Esophagus mucosa (tissue), 1 donor: Measurements from ENCODE around the gene ZNF438. TPM values are rescaled to one million over a fixed set of nuclear protein-coding genes. Genes with fewer than 3 reads are reported as not detected.

Experiments
- ATAC-seq: fragments of 200-7000 bp; cut with Tn5 transposase; one replicate; pipeline ENCODE4 v1.9.1; 2020
- total RNA-seq: library from RNA; stranded (reverse); gene quantifications from one replicate; pipeline ENCODE4 v1.2.4, GENCODE V29; 2023
- donor health status: DM: yes; HTN: yes; CAD: no.

ZNF438 gene
- total RNA-seq, 1 donor from 2014 or later = 2.9 TPM

DNA sequence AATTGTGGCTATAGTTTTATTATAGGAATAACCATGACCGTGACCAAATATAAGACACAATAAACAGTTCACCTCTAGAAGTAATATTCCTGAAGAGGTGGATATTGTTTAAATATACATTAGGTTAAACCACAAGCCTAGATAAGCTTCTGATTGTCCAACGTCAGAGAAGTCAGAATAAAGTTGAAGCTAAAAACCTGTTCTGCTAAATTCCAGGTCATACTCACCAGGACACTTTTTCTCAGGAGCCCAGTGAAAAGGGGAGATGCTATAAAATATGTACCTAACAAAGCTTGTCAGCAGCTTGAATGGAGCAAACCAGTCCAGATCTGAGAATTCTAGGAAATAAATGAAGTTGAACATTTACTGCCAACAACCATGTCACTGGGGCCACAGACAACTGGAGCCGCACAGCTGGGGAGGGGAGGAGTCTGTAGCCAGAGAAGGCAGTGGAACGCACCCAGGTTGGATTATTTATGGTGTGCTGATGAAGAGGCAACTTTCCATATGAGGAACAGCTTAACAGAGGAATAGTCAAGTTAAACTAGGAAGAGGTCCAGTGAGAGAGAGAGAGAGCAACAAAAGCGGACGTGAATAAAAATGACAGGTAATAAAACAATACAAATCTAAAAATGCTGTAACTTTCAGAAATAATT, 191.1 kb downstream of the ZNF438 start:
- no peak for ATAC-seq

DNA sequence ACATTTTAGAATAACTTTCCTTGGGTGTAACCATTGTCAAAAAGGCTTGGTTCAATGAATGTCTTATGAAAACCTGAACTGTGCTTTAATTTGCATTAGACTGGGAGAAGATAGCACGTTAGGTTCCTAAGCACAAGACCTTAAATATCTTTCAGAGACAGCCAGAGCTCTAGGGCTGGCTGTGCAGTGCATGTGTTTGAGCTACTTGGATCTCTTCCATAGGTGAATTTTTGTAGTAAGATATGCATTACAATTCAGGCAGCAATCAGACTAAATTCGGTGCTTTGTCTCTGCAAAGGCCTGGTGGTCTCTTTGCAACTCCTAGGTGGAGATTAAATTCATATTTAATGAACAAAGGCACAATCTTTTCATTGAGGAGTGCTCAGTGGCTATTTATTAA, 192.0 kb downstream of the ZNF438 start:
- no peak for ATAC-seq

DNA sequence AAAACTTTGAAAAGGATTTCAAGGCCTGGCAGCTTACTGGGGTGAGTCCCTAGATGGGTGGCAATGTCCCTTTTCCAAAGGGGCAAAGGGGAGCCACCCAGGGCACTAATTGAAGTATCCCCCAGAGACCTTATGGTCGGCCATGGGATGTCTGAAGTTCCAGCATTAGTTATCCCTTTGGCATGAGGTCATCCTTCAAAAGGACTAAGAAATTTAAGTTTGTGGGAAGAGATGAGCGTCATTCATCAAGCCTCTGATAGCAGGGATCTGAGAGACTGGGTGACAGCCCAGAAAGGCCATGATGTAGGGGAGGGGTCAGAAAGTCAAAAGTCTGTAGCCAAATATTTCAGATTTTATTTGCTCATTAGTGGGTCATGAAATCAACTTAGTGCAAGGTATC, 195.3 kb downstream of the ZNF438 start:
- ATAC-seq = no peak

GRCh38 chr10:30835146-30835545, 196.5 kb downstream of the ZNF438 start:
- no peak for ATAC-seq

- ATAC-seq = no peak
These were observed 197.0 kb downstream of the ZNF438 start for GRCh38 chr10:30834651-30835050.

DNA sequence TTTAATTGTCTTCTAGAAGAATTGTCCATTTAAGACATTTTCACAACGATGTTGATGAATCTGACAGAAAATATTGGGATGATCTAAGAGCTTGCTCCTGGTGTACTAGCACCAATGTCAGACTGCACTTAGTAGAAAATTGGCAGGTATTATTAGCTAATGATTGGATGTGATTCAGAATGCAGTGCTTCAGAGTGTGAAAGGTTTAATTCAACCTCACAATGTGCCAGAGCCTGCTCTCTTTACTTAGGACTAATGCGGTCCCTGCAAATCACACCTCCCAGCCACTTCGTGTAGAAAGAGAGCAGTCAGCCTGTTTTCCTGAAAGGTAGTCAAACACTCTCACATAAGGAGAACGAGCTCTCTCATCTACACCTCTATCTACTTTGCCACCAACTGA, 197.5 kb downstream of the ZNF438 start:
- ATAC-seq = no peak

DNA sequence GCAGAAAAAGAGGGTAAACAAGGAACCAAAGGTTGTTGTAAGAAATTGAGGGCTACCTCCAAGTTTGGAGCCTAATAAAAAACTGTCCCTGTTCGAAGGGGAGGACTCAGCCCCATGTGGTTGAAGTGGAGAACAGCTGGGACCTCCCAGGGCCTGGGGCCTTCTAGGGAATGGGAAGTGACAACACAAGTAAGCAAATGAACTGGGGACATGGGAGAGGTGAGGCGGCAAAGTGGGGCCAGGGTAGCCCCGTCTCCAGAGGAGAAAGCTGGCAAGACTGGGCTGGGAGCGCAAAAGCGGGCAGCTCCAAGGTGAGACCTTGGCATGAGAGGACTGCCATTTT, 198.1 kb downstream of the ZNF438 start:
- no peak for ATAC-seq

DNA sequence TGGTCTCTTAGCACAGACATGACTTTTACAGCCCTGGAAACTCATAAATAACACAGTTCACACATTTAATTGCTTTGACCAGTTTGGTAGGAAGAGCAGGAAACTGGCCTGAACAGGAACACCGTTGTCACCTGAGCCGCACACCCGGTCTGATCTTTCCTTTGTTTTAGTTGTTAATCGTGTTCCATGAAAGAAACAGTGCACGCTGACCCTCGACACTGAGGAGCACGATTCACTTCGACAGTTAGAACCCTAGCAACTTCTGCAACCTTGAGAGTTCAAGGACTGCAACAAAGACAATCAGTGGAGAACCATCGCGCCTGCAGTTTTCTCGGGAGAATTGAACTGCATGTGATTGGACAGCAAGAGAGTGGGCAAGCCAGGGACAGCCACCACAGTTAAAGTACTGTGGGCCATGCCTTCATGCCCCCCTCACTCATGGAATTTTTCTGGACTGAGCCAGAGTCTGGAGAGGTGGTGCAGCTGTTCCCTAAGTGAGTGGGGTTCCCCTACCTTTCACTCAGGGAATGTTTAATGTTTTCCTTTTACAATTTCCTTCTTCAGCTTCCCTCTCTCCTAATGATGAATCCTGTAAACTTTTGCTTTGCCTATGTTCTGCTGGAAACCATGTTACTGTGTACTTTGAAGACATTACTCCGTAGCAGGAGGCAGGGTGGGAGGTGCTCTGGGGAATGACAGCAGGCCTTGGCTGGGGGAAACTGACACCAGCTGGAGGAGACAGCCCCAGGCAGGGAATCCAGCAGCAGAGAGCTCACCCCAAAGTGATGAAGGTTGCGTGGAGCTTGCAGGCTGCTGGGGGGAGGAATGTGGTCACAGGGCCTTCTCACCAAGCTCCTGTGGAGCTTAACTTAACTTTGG, 198.7 kb downstream of the ZNF438 start:
- ATAC-seq = no peak

- no peak for ATAC-seq
These were observed 199.5 kb downstream of the ZNF438 start for GRCh38 chr10:30832001-30832748.

- ATAC-seq = no peak
These were observed 200.2 kb downstream of the ZNF438 start for GRCh38 chr10:30831426-30831825.

DNA sequence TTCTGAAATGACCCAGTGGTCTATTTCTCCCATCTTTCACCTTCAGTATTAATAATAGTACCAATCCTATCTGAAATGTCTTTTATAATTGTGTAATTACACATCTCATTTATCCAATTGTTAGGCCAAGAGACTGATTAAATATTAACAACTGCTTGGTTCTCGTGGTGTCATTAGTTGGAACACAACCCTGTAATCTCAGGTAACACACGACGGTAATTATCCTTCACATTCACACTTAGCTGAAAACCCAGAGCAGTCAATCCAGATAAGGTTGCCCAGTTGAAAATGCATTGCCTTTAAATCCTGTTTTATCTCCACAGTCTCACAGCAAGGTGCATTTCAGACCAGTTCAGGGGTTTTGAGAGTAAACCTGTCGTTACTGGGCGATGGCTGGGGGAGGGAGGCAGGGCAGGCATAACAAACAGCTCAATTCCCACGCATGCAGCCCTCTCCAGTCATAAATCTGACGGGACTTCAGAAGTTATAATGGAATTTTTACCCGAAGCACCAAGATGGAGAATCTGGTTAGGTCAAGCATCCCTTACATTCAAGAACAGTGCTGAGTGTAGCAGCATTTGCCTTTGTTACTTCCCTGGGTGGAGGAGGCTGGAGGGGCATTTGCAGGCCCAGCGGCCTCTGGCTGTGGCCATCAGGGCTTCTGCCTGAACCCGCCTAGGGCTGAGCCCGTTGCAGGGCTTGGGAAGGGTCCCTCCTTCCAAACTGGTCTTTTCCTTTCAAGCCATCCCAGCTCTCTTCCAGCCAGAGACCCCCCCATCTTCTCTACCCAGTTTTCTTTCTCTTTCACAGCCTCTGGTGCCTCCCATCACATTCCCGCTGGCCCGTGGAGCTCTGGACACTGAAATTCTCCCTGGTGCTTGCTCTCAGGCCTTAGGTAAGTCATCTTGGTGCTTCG, 201.1 kb downstream of the ZNF438 start:
- no peak for ATAC-seq

DNA sequence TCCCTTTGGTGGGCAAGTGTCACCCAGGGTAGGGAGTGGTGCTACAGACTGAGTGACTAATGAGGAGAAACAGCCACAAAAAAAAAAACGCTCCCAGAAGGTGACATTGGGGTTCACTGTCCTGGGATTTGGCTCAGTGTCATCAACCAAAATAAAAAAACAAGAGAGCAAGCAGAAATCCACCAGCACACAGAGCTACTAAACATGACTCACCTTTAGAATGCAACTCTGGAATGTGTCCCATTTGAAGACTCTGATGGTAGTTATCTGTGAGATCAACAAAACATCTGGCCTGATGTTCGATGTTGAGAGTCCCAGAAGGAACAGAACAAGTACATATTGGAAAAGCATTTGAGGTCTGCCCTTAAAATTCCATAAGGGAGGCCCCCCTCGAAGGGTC, 201.8 kb downstream of the ZNF438 start:
- ATAC-seq = no peak

- no peak for ATAC-seq
These were observed 203.0 kb downstream of the ZNF438 start for GRCh38 chr10:30828680-30829079.

GRCh38 chr10:30828164-30828563, 203.5 kb downstream of the ZNF438 start:
- no peak for ATAC-seq

GRCh38 chr10:30827531-30828120, 204.0 kb downstream of the ZNF438 start:
- ATAC-seq = no peak

GRCh38 chr10:30826679-30827078, 205.0 kb downstream of the ZNF438 start:
- peak; percentile 11 for ATAC-seq

DNA sequence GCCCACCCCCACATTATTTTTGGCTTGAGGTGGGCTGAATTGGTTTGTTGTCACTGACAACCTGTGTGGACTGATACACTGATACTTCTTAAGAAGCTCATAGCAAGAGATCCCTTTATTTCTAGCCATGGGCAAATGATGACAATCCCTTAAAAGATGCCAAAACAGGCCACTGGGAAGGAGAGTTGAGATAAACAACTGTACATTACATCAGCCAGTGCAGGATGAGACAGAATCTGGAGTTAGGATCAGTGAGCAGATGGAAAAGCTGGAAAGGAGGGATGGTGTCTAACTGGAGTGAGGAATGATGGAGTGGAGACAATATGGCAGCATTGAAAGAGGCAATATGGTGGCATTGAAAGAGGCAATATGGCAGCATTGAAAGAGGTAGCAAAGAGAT, 206.2 kb downstream of the ZNF438 start:
- ATAC-seq = no peak

- ATAC-seq = no peak
These were observed 206.6 kb downstream of the ZNF438 start for GRCh38 chr10:30825022-30825421.

- no peak for ATAC-seq
These were observed 208.0 kb downstream of the ZNF438 start for GRCh38 chr10:30823651-30824050.

GRCh38 chr10:30822693-30823465, 208.8 kb downstream of the ZNF438 start:
- no peak for ATAC-seq
